Measurements from ENCODE around the gene CD36. TPM values are rescaled to one million over a fixed set of nuclear protein-coding genes. Genes with fewer than 3 reads are reported as not detected.

CD36 gene
- total and polyA plus RNA-seq, 2 experiments from 2014 or later: 0.40 to 1.8 TPM

DNA sequence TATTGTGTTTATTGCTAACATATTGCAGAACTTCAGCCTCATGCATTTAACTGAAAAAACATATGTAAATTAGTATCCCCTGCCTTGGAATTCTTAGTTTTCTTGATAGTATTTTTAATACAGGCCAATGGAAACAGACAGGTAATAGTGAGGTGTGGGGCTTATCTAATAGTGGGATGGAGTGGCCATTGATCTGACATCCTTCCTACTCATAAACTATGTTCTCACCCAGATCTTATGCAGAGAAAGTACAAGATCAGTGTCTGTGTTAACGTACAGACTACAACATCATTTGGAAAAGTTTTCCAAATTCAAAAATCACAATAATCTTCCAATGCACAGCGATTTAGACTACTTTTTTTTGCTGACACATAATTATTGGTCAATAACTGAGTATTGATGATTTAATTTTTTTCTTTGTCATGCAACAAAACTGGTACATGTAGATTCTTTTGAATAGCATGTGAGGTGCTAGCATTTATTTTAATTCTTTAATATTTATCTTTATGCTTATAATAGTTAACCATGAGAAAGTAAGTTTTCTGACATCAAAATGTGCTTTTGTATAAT lies 9.7 kb downstream of the CD36 start (continued):
- TF ChIP-seq POLR2AphosphoS5 (IDR thresholded peaks at IDR 0.05; ENCODE audit: low read depth) (no peak), ETS1 (IDR thresholded peaks at IDR 0.05) (no peak), ZNF462 (CRISPR knock-in tag; IDR thresholded peaks at IDR 0.05) (no peak), STAT1 (IDR thresholded peaks at IDR 0.05; ENCODE audit: unreplicated experiment) (no peak)

- no peaks in the 10 kb centered on the region for H3K36me3 ChIP-seq (ENCODE audit: insufficient read depth)
- H3K4me1 Mint-ChIP-seq: no peaks in the 10 kb centered on the region
- DNase-seq (ENCODE audit: low spot score) (no peak), ATAC-seq (no peak)
- no peak overlapping the region for H3K4me3 Mint-ChIP-seq
- H2AFZ ChIP-seq: no peak overlapping the region
- H3K79me2 ChIP-seq (replicated peaks; ENCODE audit: insufficient read depth): no peaks in the 10 kb centered on the region
- no peaks in the 10 kb centered on the region for H3K4me1 ChIP-seq (ENCODE audit: insufficient read depth)
- no peak overlapping the region for H3K27ac ChIP-seq (ENCODE audit: low read depth)
- no peaks in the 10 kb centered on the region for H3K36me3 Mint-ChIP-seq (ENCODE audit: low read depth)
- no peak overlapping the region for H3K27ac Mint-ChIP-seq
- H3K27me3 ChIP-seq (ENCODE audit: insufficient read depth): no peaks in the 10 kb centered on the region
- no peaks in the 10 kb centered on the region for H3K9me2 ChIP-seq (ENCODE audit: insufficient read depth)
- no peaks in the 10 kb centered on the region for H3K9me3 Mint-ChIP-seq
- H3F3A ChIP-seq (replicated peaks; ENCODE audit: low read depth): no peaks in the 10 kb centered on the region
- no peaks in the 10 kb centered on the region for H3K27me3 Mint-ChIP-seq (ENCODE audit: insufficient read depth, low read depth, poor library complexity)
- H3K4me3 ChIP-seq: no peak overlapping the region
- no peaks in the 10 kb centered on the region for H4K20me1 ChIP-seq (replicated peaks; ENCODE audit: insufficient read depth)
- H3K4me2 ChIP-seq: no peak overlapping the region
- TF ChIP-seq JUNB (IDR thresholded peaks at IDR 0.05; ENCODE audit: unreplicated experiment): no peak
- no peak for TF ChIP-seq REST (IDR thresholded peaks at IDR 0.05; ENCODE audit: unreplicated experiment)
These were observed 10.6 kb downstream of the CD36 start for GRCh38 chr7:80649011-80649410.
